Measurements from ENCODE around the gene RHBDF2.

Gene RHBDF2

GRCh38 chr17:76478730-76479514 lies 22.3 kb downstream of the RHBDF2 start:
- DNase-seq (ENCODE audit: low spot score) = no peak

- no peak for DNase-seq (ENCODE audit: low spot score)
Observed at GRCh38 chr17:76478097-76478496, 23.1 kb downstream of the RHBDF2 start.

- DNase-seq (ENCODE audit: low spot score) = no peak
Observed at GRCh38 chr17:76477576-76477975, 23.6 kb downstream of the RHBDF2 start.

- no peak for DNase-seq (ENCODE audit: low spot score)
Observed at GRCh38 chr17:76476736-76477135, 24.5 kb downstream of the RHBDF2 start.

- no peak for DNase-seq (ENCODE audit: low spot score)
Observed at GRCh38 chr17:76475302-76475701, 25.9 kb downstream of the RHBDF2 start.

GRCh38 chr17:76474894-76475293 lies 26.3 kb downstream of the RHBDF2 start:
- DNase-seq (ENCODE audit: low spot score) = no peak

- DNase-seq (ENCODE audit: low spot score) = no peak
Observed at GRCh38 chr17:76474238-76474637, 27.0 kb downstream of the RHBDF2 start.

GRCh38 chr17:76473541-76473985 lies 27.7 kb downstream of the RHBDF2 start:
- no peak for DNase-seq (ENCODE audit: low spot score)

- no peak for DNase-seq (ENCODE audit: low spot score)
Observed at GRCh38 chr17:76472726-76473125, 28.5 kb downstream of the RHBDF2 start.

GRCh38 chr17:76472258-76472645 lies 29.0 kb downstream of the RHBDF2 start:
- no peak for DNase-seq (ENCODE audit: low spot score)

GRCh38 chr17:76471498-76472257 lies 29.5 kb downstream of the RHBDF2 start:
- DNase-seq (ENCODE audit: low spot score) = no peak

GRCh38 chr17:76469991-76470739 lies 31.1 kb downstream of the RHBDF2 start:
- no peak for DNase-seq (ENCODE audit: low spot score)

- DNase-seq (ENCODE audit: low spot score) = no peak
Observed at GRCh38 chr17:76469076-76469990, 31.9 kb downstream of the RHBDF2 start.

GRCh38 chr17:76468634-76469010 lies 32.6 kb downstream of the RHBDF2 start:
- no peak for DNase-seq (ENCODE audit: low spot score)

- no peak for DNase-seq (ENCODE audit: low spot score)
Observed at GRCh38 chr17:76467809-76468633, 33.2 kb downstream of the RHBDF2 start.

GRCh38 chr17:76467366-76467765 lies 33.9 kb downstream of the RHBDF2 start, which contains the start of gene AANAT:
TSS of gene AANAT (plus strand) at chr17:76467603. CDS start at chr17:76468747, 1,144 bp downstream.
- DNase-seq (ENCODE audit: low spot score) = no peak

- DNase-seq (ENCODE audit: low spot score) = no peak
Observed at GRCh38 chr17:76466775-76467130, 34.5 kb downstream of the RHBDF2 start.

GRCh38 chr17:76462556-76463290 lies 38.5 kb downstream of the RHBDF2 start:
- DNase-seq (ENCODE audit: low spot score) = no peak

GRCh38 chr17:76461765-76462555 lies 39.3 kb downstream of the RHBDF2 start:
- DNase-seq (ENCODE audit: low spot score) = no peak
